ENCODE measurements around the gene GLI3.

The GLI3 gene

DNA sequence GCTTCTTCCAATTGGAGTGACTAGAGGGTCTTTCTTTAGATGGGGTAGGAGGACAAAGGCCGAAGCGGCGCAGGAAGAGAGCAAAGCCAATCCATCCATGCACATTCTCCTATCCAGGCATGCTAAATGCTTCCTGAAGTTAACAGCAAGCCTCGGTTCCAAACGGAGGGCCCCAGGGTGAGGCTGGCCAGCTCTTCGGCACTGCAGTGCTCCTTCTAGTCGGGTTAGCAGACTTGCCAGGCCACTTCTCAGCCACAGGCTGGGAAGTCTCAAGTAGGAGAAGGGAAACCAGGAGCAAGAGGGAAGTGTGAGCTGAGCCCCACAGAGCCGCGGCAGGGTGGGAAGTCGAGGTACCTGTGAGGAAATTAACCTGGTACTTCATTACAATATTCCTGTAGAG is 280.3 kb downstream of the GLI3 start:
- no peak for DNase-seq

DNA sequence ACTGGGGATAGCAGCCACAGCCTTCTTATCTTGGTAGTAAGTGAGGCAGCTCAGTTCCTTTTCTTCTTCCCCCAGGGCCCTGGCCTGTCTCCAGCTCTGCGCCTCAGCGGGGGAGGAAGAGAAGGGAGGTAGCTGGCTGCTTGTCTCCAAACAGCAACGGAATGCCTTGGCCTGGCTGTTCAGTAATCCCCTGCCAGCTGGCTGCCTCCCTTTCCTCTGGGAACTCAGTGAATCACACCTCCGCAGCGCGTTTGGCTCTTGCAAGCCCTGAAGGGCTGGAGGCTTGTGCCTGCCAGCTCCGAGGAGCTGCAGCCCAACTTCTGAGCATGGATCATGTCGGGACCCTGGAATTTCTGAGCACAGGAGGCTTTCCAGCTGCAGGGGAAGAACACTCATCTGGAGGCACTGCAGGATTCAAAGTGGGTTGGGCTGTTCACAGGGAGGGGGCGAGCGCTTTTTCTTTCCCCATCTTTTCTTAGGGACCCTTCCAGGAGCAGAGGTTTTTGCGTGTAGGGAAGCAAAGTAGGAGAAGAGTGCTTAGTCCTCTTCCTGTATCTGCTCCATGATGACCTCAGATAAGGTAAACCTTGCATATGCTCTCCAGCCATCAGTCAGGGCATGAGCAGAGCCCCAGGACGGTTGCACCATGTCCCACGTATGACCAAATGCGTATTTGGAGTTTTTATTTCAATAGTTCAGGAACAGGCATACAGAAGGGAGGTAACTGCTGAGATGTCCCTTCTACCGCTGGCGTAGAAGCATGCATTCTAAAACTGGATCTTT is 280.9 kb downstream of the GLI3 start:
- peak; percentile 100 for DNase-seq

DNA sequence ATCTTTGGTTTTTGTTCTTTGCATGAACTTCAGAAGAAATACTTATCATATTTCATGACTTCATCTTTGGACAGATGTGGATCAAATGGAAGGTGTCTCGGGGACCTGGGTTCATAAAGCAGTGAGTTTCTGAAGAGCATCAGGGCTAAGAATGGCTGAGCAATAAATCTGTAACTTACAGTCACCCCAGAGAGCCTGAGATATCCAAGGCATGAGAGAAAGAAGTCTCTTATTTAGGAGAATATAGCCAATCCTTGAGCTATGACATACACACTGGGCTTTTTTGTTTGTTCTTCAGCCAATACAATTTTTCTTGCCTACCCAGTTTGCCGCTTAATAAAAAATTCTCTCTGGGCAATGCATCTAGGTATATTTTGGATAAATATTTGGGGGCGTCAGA is 281.6 kb downstream of the GLI3 start:
- peak; percentile 39 for DNase-seq

DNA sequence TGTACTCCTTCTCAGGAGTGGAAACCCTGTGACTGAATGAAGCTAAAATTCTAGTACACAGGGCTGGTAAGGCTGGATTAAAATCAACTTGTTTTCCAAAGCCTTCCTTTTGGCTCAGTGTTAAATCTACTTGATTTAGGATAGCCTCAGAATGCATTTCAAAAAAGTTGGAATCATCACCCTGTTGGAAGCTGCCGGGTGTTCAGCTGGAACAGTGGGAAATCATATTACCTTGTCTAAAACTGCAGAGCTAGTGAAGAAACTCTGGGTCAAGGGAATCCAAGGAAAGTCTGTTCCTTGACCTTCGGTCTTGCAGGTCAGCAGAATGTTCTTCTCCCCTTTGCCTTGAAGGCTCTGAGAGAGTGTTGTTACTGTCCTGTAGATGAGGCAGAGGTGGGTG is 282.0 kb downstream of the GLI3 start:
- no peak for DNase-seq

DNA sequence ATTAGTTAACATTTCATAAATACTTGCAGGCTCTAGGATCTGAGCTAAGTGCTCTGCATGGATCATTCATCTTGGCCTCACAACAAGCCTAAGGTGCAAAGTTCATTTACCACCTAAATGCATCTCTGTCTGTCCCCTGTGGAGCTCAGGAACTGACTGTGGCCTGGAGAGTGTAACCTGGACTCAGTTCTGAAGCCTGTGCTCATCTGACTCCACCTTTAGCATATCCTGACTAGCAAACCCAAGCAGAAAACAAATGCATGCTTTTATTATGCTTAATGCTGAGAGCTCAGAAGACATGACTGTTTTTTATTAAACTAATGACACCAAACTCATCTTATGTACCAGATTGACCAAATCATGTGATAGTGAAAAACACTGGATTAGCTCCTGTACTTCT is 288.5 kb downstream of the GLI3 start:
- DNase-seq, result no peak

DNA sequence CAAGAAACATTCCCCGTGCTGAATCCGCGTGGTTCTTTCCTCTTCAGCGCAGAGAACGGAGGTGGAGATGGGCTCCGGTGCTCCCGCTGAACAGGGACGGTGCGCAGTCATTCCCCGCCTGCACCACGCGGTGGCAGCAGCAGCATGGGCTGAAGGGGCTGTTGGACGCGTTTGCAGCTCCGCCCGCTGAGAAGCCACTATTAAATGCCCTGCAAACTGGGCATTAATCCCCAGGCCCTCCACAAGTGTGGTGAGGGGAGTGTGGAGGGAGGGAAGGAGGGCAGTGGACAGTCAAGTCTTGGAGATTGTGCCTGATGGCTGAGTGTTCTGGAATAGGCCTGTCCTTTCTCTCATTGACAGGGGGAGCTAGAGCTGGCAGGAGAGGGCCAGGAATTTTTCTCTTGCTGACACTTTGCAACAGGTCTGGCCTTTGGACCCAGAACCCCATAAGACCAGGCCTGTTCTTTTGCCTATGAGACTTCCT is 293.9 kb downstream of the GLI3 start:
- peak; percentile 76 for DNase-seq

DNA sequence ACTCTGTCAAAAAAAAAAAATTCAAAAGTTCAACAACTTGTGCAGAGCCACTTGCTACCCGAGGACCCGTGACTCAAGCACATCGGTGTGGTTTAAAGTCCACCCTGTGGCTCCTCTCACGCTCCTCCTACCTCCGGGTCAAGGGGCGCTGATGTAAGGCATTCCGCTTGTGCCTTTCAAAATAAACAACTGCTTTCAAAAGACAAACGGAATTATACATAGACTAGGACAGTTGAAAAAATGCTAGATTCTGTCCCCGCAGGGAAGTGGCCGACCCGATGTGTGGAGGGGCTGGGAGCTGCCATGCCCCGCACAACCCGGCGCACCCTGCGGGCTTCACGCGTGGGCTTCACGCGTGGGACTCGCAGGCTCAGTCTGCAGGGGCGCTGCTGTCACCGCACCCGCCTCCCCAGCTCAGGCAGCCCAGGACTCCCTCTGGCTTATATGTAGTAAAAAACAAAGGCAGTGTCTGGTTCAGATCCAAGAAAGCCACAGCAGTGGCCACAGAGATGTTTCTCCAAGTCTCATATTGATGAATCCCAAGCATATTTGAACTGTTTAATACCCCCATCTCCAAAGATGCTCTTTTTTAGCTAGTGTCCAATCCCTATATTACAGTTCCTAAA is 294.4 kb downstream of the GLI3 start:
- DNase-seq, result no peak

DNA sequence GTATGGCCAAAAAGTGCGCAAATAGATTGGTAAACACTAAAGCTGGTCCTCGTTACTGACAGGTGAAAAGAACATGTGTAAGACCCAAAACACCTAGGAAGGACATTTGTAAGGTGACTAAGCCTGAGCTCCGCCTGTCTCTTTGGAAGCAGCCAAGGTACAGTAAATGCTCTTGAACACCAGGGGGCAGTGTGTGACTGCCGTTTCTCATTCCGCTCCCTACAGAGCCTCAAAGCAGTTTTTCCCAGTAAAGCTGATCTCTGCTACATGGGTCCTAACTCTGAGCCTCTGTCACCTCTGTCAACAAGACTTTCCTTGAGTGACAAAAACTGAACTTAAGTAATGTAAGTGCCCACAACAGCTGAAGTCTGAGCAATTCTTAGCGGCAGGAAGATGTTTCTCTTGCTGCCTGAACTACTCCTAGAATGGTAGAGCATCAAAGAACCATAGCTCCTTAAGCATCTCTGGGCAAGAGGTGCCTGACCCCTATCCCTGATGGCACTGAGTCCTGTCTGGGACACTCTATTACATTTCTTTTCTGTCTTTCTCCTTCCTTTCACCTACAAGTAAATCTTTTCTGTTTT is 296.2 kb downstream of the GLI3 start:
- peak; percentile 80 for DNase-seq

DNA sequence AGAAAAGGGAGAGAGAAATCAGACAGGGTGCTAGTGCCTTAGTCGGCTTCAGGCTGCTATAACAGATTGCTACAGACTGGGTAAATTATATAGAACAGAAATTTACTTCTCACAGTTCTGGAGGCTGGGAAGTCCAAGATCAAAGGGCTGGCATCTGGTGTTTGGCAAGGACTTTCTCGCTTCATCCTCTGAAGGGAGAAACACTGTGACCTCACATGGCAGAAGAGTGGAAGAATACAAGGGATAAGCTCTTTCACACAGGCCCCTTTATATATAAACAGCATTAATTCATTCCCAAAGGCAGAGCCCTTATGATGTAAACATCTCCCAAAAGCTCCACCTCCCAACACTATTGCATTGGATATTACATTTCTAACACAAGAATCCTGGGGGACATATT is 298.6 kb downstream of the GLI3 start:
- no peak for DNase-seq

DNA sequence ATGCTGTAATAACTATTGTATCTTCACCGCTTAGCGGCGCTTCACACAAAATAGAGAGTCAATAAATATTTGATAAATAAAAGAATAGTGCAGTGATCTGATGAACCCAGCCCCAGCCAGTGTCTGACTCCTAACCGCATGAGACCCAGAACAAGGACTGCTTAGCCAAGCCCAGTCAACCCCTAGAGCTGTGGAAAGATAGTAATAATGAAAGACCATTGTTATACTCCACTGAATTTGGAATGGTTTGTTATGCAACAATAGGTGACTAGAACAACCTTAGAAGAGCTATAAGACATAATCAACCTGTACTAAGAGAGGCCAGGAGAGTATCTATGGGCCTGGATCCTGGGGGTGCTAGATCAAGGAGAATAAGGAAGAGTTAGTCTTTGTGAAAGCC is 303.6 kb downstream of the GLI3 start:
- no peak for DNase-seq

DNA sequence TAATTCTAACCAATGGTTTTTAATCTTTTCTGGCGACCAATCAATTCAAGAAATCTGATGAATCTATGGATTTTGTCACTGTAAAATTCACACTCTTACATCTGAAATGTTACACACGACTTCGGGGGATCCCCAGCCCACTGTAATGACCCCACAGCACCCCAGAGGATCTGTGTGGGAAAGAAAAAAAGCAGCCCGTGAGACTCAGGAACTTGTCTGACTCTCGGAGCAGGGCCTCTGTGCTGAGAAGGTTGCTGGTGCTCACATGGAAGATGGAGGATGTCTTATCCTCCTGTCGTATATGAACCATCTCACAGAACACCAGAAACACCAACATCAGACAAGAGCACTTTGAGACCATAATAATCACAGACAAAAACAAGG is 305.8 kb downstream of the GLI3 start:
- DNase-seq, result no peak

DNA sequence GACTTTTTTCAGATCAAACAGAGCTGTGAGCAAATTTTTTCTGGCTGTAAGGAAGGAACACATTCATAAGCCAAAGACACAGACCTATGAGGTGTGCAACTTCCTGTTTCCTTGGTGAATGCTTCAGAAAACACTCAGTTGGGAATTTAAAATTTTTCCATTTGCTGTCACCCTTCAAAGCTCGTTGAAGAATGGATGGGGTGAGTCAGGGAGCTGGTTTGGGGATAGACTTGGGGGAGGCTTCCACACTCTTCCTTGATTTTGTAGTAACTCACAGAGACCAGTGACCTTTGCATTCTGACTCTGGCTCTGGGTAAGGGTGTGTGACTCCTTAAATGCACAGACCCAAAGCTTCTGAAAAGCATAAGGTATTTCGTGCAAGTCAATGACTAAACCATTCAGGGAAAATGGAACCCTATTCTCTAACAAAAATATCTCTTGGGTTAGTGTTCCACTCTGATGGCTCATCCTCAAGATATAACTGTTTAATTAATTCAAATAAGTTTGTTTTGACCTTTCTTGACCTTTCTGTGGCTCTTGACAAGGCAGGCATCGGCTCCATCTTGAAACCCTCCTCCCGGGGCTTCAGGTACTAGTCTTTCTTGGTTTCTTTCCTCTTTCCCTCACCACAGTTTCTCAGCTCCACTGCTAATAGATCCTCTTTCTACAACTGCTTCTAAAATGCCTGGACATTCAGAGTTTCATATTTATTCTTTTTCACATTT is 306.3 kb downstream of the GLI3 start:
- peak; percentile 82 for DNase-seq

DNA sequence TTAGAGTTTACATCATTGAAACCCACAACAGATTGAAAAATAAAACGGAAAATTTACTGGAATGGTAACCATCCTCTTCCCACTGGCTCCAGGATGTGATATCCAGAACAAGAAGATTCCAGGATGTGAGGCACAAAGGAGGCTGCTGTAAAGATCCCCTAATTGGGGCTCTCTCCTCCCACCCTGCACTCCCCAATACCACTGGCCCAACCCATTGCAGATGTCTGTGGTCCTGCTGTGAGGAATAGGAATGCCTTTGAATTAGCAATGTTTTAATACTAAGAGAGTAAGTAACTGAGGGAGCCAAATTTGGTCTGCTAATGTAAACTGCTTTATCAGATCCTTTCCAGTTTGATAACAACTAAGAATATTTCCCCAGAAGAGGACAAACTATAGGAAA is 308.2 kb downstream of the GLI3 start:
- peak; percentile 50 for DNase-seq

DNA sequence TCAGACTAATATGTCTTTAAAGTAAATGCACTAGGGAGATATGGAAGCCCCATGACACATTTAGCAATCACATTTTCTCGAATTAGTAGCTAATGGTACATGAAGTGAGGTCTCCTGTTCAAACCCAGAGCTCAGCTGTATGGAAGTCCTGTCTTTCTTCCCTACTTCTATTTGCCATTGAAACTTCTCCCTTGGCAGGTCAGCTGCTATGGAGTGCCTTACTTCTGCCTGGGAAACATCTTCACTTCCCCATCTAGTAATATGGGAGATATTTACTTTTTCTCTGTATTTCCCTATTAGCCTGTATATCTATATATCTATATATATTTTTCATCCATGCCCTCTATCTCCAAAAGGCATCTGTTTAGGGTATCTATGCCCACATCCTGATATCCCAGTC is 308.8 kb downstream of the GLI3 start:
- no peak for DNase-seq

DNA sequence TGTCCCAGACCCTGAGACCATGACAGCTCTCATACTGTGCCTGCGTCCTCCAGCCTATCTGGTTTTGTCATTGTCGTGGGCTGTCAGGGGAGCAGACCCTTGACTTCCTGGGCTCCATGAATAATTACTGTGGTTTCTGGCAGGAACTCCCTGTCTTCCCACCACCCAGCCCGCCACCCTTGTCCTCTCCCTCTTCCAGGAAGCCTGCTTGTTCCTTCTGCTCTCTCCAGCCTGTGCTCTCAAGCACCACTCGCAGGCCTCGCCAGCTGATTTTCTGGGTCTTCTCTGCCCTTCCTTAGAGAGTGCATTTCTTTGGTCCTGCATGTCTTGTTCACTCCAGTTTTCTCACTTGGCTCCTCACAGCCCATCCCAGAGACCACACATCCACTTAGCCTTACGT is 309.6 kb downstream of the GLI3 start:
- no peak for DNase-seq

DNA sequence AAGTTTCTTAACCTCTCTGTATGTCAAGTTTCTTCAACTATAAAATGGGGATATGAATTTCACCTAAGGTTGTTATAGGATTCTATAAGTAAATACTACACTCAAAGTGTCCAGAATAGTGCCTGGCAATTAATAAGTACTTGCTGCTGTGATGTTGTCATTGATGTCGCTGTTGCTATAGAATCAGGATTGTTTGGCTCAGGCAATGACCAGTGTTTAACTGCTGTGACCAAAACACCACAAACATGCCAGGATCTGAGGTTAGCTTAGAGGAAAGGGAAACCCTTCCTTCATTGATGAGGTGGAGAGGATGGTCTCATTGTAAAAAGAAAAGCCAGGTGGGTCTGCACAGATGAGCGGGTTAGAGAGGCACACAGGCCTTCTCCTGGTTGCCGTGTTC is 311.1 kb downstream of the GLI3 start:
- DNase-seq, result no peak

DNA sequence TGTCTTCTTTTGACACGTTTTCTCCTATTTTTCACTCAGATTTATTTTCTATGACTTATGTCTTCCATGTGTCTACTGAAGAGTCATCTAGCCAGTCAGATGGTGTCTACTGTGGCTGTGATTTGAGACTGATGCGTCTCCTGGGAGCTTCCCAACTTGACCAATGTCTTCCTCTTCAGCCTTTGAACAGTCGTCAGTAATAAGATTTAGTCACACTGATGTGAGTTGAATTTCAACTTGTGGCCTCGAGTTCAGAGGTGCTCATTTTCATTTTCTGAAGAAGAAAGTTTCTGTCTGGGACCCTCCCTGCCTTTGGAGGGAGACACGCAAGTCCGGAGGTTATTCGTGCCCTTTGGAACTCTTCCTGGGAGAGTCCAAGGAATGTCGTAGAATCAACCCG is 312.2 kb downstream of the GLI3 start:
- DNase-seq, result no peak

DNA sequence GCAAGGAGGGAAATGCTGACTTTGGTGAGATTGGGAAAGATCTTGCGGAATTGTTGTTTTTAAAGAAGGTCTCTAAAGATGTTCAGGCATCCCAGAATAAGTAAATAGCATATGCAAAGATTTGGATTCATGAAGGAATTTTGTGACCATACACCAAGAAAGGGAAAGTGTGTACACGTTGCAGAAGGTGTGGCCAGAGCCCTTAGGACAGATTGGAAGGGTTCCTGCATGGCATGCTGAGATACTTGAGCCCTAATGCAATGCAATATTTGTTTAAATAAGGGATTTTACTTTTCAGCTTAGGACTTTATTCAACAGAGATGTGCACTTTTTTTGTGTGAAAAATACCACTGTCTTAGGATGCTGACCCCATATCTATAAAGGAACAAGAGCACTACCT is 314.6 kb downstream of the GLI3 start:
- DNase-seq, result no peak

DNA sequence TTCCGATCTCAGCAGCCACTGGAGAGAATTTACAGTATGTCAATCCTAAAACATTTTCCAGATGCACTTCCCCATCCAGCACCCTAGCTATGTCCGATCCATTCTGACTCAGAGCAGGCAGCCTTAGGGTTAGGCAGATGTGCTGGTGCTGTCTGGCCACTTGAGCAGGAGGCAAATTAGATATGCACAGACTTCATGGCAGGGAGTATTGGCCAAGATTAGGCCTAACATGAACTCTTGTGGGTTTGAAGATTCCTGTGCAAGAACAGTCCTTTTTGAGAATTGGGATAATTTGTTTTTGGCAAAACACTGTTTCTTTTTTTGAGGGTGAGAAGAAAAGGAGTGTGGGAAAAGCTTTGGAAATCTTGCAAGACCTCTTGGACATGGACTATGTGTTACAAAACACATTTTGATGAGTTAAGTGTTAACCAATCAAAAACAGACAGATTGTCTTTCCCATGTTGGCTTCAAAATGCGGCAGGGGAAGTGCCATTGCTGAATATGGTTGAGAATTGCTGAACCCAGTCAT is 315.5 kb downstream of the GLI3 start:
- peak; percentile 67 for DNase-seq

DNA sequence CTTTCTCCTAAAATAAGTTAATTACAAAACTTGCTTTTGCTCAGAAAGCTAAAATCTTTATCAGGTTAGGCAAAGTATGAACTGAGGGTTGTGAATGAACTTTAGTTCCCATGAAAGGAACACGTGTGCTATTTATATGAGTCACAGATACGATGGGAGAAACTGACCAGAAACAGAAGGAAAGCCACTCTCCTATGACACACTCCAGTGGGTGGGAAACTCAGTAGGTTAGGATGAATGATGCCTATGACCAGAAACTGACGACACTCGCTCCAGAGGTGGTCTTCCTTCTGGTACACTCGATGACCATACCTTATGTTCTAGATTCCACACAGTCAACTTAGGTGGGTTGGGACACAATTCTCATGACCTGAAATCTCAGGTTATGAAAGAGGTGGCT is 318.4 kb downstream of the GLI3 start:
- DNase-seq, result peak; percentile 79

DNA sequence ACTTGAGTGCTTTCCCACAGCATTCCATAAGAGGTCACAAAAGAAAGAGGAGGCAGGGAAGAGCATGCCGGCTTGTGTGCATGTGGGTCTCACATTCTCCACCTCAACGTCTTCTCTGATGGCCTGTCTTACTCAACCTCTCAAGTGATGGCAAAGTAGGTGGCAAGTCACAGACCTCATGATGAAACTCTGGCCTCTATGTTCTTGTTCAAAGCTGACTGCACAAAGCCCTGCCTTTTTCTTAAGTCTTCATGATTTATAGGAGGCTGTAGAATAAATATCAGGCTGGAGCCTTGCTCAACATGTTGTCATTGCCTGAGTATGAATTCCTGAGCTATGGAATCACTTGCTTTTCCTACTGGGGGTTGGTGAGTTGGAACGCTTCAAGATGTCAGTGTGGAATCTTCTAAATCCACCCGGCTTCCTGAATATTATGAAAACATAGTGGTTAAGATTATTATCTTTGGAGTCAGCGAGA is 320.5 kb downstream of the GLI3 start:
- DNase-seq, result peak; percentile 100

DNA sequence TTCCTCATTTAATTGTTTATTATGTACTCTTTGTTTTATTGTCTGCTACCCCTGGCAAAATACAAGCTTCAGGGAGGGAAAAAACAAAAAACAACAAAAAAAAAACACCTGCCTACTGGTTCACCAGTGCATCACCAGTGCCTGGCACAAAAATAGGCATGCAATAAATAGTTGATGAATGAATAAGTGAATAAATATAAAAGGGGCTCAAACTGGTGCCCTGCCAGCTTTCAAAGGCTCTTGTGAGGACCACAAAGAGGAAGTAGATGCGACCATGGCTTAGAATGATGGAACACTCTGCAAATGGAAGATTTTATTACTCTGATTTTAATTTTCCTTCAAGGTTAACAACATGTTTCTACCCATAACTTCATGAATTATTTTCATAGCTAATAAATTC is 321.1 kb downstream of the GLI3 start:
- no peak for DNase-seq

DNA sequence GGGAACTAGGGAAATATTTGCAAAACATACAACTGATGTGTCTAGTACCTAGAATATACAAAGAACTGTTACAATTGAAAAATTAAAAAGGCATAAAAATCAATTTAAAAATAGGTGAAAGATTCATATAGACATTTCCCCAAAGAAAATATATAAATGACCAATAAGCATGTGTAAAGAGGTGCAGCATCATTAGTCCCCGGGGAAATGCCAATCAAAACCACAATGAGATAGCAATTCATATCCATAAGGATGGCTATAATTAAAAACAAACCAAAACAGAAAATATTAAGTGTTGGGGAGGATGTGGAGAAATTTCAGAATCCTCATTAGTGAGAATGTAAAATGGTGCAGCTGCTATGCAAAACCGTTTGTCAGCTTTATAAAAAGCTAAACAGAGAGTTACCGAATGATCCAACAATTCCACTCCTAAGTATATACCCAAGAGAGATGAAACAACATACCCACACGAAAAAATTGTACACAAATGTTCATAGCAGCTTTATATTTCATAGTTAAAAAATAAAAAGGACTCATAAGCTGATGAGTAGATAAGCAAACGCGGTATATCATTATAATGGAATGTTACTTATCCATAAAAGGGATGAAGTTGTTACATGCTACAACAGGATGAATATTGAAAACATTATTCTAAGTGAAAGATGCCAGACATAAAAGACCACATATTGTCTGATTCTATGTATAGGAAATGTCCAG is 324.0 kb downstream of the GLI3 start:
- peak; percentile 76 for DNase-seq
